GM19043 (cell line): ENCODE data around the gene PER1.
A peak's percentile ranks its signal among the peaks of the same experiment; 100 is the strongest.

ENCODE experiments used
- ATAC-seq: cut with Tn5 transposase; IDR thresholded peaks from one replicate; pipeline ENCODE4 v1.9.1; 2021; ENCODE audit warnings: low read depth; ENCODE audit not compliant: unreplicated experiment

The PER1 gene, protein sequence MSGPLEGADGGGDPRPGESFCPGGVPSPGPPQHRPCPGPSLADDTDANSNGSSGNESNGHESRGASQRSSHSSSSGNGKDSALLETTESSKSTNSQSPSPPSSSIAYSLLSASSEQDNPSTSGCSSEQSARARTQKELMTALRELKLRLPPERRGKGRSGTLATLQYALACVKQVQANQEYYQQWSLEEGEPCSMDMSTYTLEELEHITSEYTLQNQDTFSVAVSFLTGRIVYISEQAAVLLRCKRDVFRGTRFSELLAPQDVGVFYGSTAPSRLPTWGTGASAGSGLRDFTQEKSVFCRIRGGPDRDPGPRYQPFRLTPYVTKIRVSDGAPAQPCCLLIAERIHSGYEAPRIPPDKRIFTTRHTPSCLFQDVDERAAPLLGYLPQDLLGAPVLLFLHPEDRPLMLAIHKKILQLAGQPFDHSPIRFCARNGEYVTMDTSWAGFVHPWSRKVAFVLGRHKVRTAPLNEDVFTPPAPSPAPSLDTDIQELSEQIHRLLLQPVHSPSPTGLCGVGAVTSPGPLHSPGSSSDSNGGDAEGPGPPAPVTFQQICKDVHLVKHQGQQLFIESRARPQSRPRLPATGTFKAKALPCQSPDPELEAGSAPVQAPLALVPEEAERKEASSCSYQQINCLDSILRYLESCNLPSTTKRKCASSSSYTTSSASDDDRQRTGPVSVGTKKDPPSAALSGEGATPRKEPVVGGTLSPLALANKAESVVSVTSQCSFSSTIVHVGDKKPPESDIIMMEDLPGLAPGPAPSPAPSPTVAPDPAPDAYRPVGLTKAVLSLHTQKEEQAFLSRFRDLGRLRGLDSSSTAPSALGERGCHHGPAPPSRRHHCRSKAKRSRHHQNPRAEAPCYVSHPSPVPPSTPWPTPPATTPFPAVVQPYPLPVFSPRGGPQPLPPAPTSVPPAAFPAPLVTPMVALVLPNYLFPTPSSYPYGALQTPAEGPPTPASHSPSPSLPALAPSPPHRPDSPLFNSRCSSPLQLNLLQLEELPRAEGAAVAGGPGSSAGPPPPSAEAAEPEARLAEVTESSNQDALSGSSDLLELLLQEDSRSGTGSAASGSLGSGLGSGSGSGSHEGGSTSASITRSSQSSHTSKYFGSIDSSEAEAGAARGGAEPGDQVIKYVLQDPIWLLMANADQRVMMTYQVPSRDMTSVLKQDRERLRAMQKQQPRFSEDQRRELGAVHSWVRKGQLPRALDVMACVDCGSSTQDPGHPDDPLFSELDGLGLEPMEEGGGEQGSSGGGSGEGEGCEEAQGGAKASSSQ (N-terminal part only)

DNA sequence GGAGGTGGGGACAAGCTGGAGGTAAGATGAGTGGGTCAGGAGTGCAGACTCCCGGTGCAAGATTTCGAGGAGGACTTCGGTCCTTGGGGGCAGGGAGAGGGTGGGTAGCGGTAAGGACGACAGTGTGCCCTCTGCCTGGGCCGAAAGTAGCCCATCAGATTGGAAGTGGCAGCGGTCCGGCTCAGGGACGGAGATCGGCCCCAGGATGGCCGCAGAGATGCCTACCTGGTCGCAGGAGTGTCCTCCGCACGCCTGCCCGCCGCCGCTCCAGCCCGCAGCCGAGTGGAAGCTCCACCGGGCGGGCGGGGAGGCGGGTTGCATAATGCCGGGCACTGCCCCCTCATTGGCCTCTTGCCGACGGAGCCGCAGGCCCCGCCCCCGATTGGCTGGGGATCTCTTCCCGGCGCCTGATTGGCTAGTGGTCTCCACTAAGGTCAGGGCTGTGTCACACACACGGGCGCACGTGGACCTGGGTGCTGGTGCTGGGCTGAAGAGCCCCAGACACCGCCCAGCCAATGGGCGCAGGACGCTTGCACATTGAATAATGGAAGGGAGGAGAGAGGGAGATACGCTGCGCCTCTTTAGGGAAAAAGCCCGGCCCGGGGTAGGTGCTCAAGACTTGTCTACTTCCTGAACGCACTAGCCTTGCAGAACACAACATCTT, at the start of gene PER1:
Gene PER1 (minus strand): TSS at position 293 of the 664 bp plus-strand sequence. CDS start 1,698 bp downstream, outside the sequence.
- no peak for ATAC-seq

DNA sequence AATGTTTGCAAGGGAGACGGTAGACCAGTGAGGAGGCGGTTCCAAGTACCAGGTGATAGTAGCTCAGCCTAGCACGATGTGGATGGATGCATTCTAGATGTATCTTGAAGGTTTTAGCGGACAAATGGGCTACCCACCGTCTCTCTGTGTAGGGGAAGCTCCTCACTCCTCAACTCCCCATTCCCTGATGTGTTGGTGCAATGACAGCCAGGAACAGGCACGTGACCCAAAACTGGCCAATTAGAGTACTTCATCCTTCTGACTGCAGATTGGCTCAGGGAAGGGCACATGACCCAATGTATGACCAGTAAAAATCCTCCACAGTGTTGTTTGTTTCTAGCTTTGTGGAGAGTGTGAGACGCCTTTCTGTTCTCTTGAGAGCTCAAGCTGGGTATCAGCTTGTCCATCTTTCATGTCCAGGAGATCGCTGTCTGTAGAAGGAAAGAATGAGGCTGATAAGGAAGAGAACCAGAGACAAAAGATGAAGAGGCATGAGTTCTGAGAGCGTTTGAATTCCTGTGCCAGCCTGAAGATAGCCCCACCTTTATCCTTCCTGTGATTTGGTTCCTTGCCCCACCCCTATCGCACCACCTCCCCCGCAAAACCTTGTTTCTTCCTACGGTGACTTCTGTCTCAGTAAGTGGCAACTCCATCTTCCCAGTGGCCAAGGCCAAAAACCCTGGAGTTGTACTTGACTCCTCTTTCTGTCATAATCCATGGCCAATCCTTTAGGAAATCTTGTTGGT, 40.0 kb upstream of the PER1 start:
- ATAC-seq: no peak

DNA sequence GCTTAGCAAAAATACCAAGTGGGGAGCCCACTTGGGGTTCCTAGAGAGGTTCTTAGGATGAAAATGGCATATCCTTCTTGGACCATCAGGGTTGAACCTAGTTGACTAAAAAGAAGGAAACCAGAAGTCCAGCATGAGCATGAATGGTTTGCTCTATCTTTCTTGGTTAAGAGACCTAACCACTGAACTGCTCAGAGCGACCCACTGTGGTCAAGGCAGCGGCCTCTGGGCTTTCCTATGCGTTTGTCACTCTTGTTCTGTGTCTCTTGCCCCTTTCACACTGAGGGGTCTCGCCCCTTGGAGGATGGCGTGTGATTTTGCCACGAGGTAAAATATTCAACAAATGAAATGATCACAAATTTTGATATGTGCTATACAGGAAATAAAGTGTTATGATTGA, 38.3 kb upstream of the PER1 start:
- no peak for ATAC-seq

DNA sequence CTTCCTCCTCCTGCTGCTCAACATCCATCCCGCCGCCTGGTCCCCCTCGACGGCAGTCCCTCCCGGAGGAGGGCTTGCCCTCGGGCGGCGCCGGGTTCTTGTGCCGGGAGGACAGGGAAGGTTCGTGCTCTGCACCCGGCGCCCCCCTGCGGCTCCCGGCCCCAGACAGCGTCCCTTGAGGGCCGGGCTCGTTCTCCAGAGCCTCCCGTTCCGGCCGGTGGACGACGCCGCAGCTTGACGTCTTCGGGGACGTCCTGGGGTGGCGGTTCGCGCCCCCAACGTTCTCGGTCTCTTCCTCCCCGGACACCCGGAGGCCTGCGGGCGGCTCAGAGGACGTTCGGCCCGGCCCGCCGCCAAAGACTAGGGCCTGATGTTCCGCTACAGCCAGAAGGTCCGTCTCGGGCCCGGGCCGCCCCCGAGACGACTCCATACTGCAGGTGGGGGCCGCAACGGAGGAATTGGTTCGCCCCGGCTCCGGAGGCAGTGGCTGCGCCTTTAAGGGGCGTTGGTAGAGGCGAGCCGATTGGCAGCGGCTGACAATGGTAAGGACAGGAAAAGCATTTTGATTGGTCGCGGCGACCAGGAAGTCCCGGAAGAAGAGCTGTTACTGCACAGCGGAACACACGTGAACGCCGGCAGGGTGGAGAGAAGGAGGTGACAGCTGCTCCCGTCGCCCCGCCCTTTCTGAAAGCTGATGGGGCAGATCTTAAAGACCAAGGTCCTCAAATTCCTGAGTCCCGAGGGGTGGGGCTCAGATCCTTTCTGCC, 37.7 kb upstream of the PER1 start, which contains the start of gene BORCS6:
Gene BORCS6 (minus strand): TSS at position 470 of the 767 bp plus-strand sequence. CDS start 40 bp downstream, at position 430.
- ATAC-seq: peak; percentile 49

DNA sequence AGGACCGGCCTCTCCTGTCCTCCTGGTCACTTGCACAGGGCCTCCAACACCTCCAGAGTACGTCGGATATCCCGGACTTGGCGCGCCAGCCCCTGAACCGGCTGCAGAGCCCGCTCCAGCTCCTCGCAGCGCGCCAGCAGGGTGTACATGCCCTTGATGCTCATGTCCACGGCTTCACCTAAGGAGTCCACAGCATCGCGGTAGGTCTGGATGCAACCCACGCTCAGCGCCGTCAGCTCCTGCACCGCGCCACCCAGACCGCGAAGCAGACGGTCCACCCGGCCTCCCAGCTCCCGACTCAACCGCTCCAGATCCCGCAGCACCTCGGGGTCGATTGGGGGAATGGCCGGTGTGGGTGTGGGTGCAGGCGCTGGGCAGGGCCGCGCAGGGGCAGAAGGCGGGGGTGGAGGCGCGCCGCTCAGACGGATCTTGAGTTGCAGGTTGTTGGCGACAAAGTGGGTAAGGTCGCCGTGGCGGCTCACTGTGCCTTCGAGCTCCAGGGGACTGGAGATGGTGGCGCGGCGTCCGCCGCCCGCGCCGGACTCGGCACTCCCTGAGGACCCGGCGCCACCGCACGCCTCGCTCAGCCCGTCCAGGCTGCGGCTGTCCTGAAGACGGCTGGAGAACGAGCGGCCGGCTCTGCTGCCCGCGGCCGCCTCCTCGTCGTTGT, 37.0 kb upstream of the PER1 start:
- no peak for ATAC-seq

DNA sequence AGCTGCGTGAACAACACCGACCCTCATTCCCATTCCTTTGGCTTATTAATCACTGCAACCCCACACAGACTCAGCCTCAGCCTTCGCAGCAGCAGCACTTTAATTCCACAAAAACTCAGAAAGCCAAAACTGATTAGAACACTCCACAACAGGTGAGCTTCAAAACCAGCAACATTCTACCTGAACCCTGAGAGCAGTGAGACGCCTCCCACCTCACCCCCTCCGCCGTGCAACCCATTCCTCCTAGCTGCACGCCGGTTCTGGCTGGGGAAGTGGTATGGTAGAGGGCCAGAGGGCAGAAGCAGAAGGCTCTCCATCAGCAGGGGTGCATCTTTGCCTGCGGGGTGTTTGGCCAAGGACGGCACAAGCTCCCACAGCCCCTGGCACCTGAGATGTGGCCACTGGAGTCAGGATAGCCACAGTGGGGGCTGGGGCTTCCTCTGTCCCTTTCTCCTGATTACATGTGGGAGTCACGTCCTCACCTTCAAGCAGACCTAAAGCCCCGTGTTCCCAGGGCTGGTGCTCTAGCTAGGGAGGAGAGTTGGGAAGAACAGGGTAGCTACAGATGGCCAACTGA, 36.1 kb upstream of the PER1 start:
- no peak for ATAC-seq

DNA sequence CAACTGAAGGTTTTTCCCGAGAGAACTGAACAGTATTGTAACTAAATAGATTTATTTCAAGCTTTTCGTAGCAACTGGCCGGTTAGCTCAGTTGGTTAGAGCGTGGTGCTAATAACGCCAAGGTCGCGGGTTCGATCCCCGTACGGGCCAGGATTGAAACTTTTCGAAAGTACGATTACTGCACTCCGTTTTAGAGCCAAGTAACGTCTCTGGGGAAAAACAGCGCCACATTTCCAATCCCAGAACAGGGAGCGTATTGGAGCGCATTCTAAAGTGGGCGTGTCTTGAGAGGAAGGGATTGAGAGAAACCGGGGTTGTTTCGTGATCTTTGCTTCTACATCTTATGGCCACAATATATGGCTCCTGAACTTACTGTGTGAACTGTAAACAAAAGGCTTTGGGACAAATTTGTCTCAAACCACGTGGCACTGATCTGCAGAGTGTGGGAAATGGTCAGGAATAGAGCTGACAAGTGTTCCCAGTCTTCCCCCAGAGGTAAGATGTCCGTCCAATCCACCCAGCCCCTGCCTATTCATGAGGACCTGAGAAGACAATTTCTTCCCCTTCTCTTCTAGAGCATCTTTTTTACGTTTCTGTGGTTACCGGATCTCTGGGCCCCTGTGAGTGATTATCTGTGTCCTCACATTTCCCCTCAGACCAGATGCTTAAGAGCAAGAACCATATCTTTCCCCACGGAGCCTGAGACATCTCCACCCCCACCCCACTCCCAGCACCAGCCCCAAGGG, 35.5 kb upstream of the PER1 start:
- no peak for ATAC-seq

DNA sequence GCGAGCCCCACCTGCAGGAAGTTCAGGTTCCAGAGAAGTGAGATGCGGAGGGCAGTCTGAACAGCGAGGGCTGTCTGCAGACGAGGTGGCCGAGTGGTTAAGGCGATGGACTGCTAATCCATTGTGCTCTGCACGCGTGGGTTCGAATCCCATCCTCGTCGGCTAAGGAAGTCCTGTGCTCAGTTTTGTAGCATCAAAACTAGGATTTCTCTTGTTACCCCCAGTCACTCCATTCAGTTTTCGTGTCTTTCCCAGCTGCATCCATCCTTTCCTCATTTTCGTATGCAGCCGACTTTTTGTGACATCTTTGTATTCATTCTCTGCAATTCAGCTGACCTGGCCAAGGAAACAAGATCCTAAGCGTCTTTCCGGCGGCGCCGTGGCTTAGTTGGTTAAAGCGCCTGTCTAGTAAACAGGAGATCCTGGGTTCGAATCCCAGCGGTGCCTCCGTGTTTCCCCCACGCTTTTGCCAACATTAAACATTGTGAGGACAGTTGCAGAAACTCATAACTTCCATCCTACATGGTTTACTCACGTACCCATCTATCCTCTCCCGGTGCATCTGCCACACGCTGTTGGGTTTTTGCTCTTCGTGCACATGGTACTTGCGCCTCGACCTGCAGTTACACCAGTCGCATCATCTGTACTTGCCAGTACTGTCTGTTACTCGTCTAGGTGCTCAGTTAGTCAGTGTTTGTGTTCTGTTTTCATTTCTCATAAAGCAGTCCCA, 34.7 kb upstream of the PER1 start:
- ATAC-seq: no peak

DNA sequence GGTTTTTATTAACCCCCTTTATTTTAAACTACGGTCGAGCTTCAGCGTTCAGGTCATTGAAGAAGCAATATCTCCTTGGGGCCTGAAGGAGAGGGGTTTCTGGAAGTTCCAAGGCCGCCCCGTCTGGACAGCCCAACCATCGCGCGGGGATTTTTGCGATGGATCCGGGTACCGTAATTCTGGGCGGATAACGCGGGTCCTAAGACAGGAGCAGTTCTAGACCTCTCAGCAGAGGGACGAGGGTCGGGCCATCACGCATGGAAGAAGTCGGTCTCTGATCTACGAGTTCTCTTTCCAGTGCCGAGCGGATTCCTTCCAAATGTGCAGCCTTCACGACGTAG, 34.2 kb upstream of the PER1 start:
- ATAC-seq: no peak

DNA sequence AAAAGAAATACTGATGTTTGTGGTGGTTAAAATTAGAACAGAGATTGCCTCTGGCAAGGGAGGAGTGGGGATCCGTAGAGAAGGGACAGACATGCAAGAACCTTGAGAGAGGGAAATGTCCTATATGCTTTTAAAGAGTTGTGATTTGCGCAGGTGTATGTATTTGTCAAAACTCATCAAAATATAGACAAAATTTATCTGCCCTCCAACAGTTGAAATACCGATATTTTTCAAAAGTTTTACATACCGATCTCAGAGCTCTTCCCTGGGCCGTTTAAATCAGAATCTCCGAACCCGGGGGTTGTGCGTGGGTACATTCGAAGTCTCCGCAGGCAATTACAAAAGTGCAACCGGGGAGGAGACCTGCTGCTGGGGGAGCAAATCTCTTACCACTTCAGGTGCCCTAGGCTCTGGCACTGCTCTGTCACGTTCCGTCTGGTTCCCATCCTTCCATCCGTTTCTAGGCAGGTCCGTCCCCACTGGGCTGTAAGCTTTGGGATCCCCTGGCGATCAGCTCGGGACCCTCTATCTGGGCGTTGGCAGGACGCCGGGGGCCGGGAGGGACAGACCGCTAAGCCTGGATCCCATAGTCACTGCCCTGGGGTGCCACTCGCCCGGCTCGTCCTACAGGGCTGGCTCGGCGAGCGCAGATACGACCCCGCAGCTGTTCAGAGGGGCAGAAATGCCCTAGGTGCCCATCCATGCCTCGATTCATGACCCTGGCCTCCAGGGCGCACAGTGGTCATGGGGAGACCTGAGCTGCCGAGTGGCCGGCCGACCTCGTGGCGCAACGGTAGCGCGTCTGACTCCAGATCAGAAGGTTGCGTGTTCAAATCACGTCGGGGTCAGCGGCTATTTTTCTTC, 33.6 kb upstream of the PER1 start:
- no peak for ATAC-seq

DNA sequence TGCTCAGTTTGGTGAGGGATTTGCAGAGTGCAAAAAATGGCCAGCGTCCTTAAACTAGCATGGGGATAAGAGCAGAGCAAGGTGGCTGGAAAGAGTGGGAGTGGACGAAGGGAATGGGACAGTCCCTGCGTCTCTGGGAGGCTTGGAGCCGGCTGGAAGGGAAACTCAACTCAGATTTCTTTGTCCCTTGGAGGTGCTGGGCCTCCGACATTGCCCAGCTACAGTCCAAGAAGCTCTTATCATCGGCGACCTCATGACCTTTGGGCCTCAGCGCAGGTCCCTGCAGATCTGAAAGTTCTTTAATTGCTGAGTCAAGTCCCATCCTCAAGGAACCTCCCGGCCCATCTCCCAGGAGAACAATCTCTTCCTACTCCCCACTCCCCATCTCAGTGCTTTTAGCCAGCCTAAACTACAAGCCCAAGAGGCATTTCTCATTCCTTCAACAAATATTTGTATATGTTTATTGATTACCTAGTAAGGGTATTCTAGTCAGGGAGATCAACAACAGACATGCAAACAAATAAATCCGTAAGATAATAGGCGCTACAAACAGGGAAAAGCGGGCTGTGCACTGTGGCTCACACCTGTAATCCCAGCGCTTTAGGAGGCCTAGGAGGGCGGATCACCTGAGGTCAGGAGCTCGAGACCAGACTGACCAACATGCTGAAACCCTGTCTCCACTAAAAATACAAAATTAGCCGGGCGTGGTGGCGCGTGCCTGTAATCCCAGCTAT, 25.0 kb upstream of the PER1 start:
- ATAC-seq: no peak

DNA sequence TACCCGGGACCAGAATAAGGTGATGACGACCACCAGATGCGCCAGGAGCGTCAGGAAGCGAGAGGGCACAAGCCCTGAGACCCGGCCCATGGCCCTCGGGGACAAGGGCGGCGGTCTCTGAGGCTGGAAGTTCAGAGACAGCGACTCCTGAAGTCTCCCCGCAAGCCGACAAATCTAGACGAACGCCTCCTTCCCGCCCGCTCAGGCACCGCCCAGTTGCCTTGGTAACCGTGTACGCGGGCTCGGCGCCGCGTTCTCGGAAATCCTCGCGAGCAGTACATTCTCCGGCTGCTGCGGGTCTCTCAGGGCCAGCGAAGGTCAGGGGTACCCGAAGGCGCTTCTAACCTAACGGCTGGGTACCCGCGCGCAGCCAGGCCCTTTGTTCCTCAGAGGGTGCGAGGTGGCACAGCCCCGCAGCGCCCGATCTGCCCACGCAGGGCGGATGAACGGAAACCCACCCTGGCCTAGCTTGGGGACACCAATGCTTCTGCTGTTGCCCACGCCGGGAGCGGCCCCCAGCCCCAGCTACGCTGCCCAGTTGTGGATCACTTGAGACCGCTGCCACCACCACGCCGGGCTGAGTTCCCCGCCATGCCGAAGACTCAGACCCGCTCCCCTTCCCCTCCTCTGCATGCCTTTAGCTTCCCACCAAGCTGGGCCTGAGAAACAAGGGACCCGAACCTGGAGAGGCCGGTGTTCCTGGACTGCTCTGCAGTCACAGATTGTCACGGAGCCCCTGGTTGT, 24.2 kb upstream of the PER1 start, which contains the start of gene TMEM107:
Gene TMEM107 (minus strand): TSS at position 184 of the 744 bp plus-strand sequence. CDS start 94 bp downstream, at position 90.
- peak; percentile 64 for ATAC-seq

DNA sequence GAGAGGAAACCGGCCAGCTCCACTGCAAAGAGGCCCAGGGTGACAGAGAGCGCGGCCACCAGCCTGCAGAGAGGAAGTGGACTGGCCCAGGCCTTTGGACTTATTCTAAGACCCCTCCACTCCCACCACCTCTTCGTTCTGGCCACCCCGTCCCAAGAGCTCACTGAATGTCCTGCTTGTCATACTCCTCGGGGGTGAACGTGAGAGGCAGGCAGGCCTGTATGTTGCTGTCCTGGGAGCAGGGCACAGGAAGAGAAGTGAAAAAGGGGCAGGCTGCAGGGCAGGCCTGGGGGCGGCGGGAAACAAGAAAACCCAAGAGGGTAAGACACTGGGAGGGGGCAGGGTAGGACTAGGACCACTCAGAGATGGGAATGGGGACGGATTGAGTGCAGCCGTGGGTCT, 23.6 kb upstream of the PER1 start:
- ATAC-seq: peak; percentile 10

DNA sequence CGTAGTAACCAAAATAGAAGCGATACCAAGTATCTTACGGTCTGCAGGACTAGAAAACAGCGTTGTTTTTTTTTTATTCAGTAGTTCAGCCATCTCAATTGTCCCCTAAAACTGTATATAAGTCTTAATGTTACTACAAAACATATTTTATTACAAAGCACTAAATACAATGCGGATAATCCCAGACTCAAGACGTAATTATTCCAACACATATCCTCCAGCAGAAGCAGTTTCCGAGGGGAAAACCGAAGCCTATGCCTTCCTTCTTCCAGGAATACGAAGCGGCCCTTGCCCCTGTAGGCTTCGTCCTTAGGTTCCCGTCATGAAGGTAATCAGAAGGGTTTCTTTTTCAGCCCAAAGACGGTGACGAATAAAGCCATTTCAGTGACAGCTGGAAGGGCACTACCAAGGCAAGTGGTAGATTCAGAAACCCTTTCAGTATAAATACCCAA, 21.7 kb upstream of the PER1 start:
- no peak for ATAC-seq
